ENCODE results near the gene IRF2BP1.

Gene IRF2BP1

DNA sequence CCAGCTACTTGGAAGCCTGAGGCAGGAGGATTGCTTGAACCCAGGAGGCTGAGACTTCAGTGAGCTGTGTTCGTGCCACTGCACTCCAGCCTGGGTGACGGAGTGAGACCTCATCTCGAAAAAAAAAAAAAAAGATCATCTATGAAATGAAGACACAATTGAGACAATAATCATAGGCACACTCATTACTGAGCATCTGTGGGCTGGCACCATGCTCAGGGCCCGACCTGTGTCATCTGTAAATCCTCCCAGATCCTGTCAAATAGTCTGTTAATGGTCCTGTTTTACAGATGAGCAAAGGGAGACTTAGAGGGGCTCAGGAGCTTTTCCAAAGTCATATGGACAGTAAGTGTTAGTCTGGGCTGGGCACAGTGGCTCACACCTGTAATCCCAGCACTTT lies 32.8 kb upstream of the IRF2BP1 start:
- peaks cover 6% of the 10 kb centered on the region for H3K27me3 ChIP-seq (ENCODE audit: control insufficient read depth, insufficient read depth, low read length)
- H3K36me3 ChIP-seq (ENCODE audit: control insufficient read depth, insufficient read depth, low read length) = no peaks in the 10 kb centered on the region
- H3K4me3 ChIP-seq (ENCODE audit: low read length) = no peak overlapping the region
- H3K4me1 ChIP-seq (ENCODE audit: control insufficient read depth, insufficient read depth, low read length) = no peaks in the 10 kb centered on the region
- H3K9me3 ChIP-seq (ENCODE audit: control insufficient read depth, low read length) = no peaks in the 10 kb centered on the region
- no peak overlapping the region for H3K9ac ChIP-seq (ENCODE audit: low read length)

DNA sequence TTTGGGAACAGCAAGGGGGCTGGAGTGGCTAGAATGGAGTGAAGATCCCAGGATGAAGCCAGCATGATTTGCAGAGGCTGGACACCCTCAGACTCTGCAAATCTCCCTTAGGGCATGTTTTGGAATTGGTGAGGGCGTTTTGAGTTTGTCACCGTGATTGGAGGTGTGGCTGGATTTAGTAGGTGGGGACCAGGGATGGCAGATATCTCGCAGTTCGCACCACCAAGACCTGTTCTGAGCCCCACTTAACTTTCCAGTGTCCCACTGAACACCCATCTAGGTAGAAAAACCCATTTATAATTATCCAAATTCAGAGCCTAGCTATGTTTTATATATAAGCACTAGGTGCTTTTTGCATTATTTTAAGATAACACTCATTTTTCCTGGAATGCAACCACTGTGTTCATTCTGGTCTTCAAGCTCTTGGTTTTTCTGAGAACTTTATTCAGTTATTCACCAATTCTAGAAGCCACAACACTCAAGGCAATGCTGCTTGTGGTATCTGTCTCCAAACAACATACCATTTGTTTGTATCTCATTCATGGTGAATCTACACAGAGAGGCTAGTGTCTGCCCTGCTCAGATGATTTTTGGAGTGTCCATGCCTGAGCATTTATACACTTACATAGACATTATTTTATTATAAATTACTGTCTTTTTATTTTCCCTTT lies 31.6 kb upstream of the IRF2BP1 start:
- no peaks in the 10 kb centered on the region for H3K4me1 ChIP-seq (ENCODE audit: control insufficient read depth, insufficient read depth, low read length)
- no peak overlapping the region for H3K9ac ChIP-seq (ENCODE audit: low read length)
- peaks cover 6% of the 10 kb centered on the region for H3K27me3 ChIP-seq (ENCODE audit: control insufficient read depth, insufficient read depth, low read length)
- H3K4me3 ChIP-seq (ENCODE audit: low read length) = no peak overlapping the region
- H3K36me3 ChIP-seq (ENCODE audit: control insufficient read depth, insufficient read depth, low read length) = no peaks in the 10 kb centered on the region
- no peaks in the 10 kb centered on the region for H3K9me3 ChIP-seq (ENCODE audit: control insufficient read depth, low read length)

DNA sequence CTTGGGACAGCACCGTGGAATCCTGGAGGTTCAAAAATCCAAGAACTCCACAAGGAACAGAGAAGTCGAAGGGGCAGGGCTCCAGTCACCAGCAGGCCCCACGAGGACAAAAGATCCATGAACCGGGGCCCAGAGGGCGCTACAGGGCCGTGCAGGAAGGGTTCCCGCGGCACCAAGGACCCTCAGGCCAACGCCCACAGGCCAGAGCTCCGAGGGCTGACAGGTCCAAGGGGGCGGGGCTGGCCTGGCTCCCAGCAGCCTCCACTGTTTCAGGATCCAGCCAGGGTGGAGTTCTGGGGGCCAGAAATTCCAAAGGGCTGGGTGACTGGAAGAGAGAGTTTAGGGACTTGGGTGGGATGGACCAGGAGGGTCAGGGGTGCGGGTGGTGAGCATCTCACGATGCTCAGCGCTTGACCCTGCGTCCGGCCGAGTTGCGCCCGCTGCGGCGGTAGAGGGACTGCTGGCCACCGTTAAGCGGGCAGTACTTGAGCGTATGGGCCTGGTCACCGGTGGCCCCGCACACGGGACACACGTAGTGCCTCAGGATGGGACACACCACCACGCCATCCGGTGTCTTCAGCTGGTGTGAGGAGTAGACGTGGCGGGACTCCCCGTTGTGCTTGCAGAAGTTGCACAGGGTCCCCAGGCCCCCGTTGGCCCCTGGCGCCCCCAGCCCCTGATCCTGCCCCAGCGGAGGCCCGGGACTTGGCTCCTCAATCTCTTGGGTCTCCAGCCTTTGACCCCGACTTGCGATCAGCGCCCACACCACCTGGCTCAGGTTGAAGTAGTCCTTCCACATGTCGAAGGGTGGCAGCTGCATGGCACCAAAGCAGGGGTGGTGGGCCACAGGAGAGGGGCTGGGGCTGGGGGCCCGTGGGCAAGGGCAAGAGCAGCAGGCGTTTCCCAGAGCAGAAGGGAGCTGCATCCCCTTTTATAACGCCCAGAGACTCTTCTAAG lies 28.2 kb upstream of the IRF2BP1 start, which contains the start of gene NANOS2:
TSS of gene NANOS2 (minus strand) at position 905 of the 957 bp plus-strand sequence. CDS start at position 820, 85 bp downstream.
- peaks cover 3% of the 10 kb centered on the region for H3K27me3 ChIP-seq (ENCODE audit: control insufficient read depth, insufficient read depth, low read length)
- no peak within 1 kb of the TSS for H3K4me3 ChIP-seq (ENCODE audit: low read length)
- no peak within 1 kb of the TSS for H3K9ac ChIP-seq (ENCODE audit: low read length)
- H3K36me3 ChIP-seq (ENCODE audit: control insufficient read depth, insufficient read depth, low read length) = no peaks in the 10 kb centered on the region
- H3K9me3 ChIP-seq (ENCODE audit: control insufficient read depth, low read length) = no peaks in the 10 kb centered on the region
- H3K4me1 ChIP-seq (ENCODE audit: control insufficient read depth, insufficient read depth, low read length) = no peaks in the 10 kb centered on the region

DNA sequence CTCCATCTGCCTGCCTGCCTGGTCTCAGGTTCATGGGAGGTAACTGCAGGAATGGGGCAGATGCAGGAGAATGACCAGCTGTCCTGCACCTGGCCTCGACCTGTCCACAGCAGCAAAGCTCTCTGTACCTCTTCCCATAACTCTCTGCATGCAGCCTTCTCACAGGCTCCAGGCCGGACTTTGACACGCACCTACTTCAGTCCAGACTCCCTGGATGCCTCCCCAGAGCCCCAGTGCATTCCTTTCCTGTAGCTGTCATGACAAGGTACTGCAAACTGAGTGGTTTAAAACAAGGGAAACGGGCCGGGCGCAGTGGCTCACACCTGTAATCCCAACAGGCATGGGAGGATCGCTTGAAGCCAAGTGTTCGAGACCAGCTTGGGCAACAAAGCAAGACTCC lies 25.4 kb upstream of the IRF2BP1 start:
- H3K27me3 ChIP-seq (ENCODE audit: control insufficient read depth, insufficient read depth, low read length) = peaks cover 3% of the 10 kb centered on the region
- no peak overlapping the region for H3K4me3 ChIP-seq (ENCODE audit: low read length)
- no peak overlapping the region for H3K9ac ChIP-seq (ENCODE audit: low read length)

DNA sequence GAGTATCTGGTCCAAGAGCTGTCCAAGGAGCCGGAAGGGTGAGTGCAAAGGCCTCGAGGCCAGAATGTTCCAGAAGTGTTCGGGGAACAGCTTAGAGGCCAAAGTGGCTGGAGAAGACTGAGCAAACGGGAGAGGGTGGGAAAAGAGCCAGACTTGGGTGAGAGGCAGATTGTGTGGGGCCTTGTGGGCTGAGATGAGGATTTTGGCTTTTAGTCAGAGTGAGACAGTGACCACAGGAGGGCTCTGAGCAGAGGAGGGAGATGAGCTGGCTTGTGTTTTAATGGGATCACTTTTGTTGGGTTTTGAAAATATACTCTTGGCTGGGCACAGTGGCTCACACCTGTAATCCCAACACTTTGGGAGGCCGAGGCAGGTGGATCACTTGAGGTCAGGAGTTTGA lies 23.0 kb upstream of the IRF2BP1 start:
- Histone ChIP-seq H3K4me3 (ENCODE audit: low read length) (no peak overlapping the region), H3K36me3 (ENCODE audit: control insufficient read depth, insufficient read depth, low read length) (no peaks in the 10 kb centered on the region), H3K4me1 (ENCODE audit: control insufficient read depth, insufficient read depth, low read length) (no peaks in the 10 kb centered on the region), H3K9me3 (ENCODE audit: control insufficient read depth, low read length) (no peaks in the 10 kb centered on the region), H3K9ac (ENCODE audit: low read length) (no peak overlapping the region), H3K27me3 (ENCODE audit: control insufficient read depth, insufficient read depth, low read length) (peaks cover 3% of the 10 kb centered on the region)

More for the DNA sequence above, 25.4 kb upstream of the IRF2BP1 start:
- H3K4me1 ChIP-seq (ENCODE audit: control insufficient read depth, insufficient read depth, low read length) = no peaks in the 10 kb centered on the region
- H3K9me3 ChIP-seq (ENCODE audit: control insufficient read depth, low read length) = no peaks in the 10 kb centered on the region
- no peaks in the 10 kb centered on the region for H3K36me3 ChIP-seq (ENCODE audit: control insufficient read depth, insufficient read depth, low read length)

DNA sequence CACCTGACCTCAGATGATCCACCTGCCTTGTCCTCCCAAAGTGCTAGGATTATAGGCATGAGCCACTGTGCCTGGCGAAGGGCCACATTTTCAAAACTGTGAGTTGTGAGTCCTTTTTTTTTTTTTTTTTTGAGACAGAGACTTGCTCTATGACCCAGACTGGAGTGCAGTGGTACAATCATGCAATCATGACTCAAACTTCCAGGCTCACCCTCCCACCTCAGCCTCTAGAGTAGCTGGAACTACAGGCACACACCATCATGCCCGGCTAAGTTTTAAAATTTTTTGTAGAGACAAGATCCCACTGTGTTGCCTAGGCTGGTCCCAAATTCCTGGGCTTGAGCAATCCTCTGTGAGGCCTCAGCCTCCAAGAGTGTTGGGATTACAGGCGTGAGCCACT lies 20.3 kb upstream of the IRF2BP1 start:
- H3K27me3 ChIP-seq (ENCODE audit: control insufficient read depth, insufficient read depth, low read length) = peaks cover 3% of the 10 kb centered on the region
- no peak overlapping the region for H3K4me3 ChIP-seq (ENCODE audit: low read length)
- H3K4me1 ChIP-seq (ENCODE audit: control insufficient read depth, insufficient read depth, low read length) = peaks cover 7% of the 10 kb centered on the region
- H3K9me3 ChIP-seq (ENCODE audit: control insufficient read depth, low read length) = no peaks in the 10 kb centered on the region
- H3K9ac ChIP-seq (ENCODE audit: low read length) = no peak overlapping the region
- H3K36me3 ChIP-seq (ENCODE audit: control insufficient read depth, insufficient read depth, low read length) = no peaks in the 10 kb centered on the region

DNA sequence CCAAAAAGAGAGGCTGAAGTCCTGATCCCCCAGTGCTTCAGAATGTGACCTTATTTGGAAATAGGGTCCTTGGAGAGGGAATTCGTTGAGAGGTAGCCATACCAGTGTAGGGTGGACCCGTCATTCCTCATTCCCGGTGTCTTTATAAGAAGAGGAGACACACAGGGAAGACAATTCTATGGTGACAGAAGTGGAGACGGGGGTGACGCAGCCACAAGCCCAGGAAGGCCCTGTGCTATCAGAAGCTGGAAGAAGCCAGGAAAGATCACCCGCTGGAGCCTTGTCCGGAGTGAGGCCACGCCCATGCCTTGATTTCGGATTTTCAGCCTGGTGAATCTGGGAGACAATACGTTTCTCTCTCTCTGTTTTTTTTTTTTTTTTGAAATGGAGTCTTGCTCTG lies 19.1 kb upstream of the IRF2BP1 start:
- H3K9me3 ChIP-seq (ENCODE audit: control insufficient read depth, low read length) = no peaks in the 10 kb centered on the region
- H3K4me3 ChIP-seq (ENCODE audit: low read length) = no peak overlapping the region
- H3K27me3 ChIP-seq (ENCODE audit: control insufficient read depth, insufficient read depth, low read length) = no peaks in the 10 kb centered on the region
- H3K9ac ChIP-seq (ENCODE audit: low read length) = no peak overlapping the region
- peaks cover 13% of the 10 kb centered on the region for H3K4me1 ChIP-seq (ENCODE audit: control insufficient read depth, insufficient read depth, low read length)
- H3K36me3 ChIP-seq (ENCODE audit: control insufficient read depth, insufficient read depth, low read length) = no peaks in the 10 kb centered on the region

DNA sequence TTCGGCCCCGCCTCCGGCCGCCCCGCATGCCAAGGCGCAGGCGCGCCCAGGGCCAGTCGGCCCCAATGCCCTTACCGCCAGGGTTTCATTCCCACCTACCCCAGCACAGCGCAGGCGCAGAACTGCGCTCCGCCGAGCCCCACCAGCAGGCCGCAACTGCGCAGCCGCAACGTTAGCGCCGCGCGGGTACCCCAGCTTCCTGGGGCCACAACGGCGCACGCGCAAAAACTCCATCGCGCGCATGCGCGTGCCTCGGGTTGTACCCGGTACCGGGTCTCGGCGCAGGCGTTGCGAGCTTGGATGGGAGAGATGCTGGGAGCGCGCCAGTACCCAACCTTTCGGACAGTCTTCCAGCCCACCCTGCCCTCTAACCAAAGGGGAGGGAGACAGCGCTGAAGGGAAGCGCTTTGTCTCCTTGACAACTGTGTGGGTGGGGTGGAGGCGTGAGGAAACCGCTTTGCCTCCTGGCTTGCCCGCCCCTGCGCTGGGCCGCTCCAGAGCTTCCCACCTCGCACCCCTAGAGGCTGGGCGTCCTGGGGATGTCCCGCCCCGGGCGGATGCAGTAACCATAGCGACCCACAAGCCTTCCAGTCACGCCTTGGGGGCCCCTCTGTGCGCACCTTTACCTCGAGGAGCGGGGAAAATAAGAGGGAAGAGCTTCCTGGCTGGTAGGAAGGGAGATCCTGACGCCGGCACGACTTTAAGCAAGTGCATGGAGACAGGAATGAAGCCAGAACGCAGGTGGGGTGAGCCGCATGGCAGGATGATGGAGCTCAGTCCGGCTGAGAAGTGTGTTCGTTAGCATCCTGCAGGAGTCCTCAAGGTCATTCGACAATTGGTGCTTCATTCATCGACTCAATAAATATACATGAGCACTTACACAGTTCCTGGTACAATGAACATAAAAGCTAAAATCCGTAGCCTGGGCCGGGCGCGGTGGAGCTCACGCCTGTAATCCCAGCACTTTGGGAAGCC lies 17.0 kb upstream of the IRF2BP1 start:
- Histone ChIP-seq H3K27me3 (ENCODE audit: control insufficient read depth, insufficient read depth, low read length) (no peaks in the 10 kb centered on the region), H3K4me3 (ENCODE audit: low read length) (peak overlapping the region; percentile 79), H3K9ac (ENCODE audit: low read length) (peak overlapping the region; percentile 78), H3K9me3 (ENCODE audit: control insufficient read depth, low read length) (no peaks in the 10 kb centered on the region), H3K36me3 (ENCODE audit: control insufficient read depth, insufficient read depth, low read length) (no peaks in the 10 kb centered on the region), H3K4me1 (ENCODE audit: control insufficient read depth, insufficient read depth, low read length) (peaks cover 13% of the 10 kb centered on the region)

DNA sequence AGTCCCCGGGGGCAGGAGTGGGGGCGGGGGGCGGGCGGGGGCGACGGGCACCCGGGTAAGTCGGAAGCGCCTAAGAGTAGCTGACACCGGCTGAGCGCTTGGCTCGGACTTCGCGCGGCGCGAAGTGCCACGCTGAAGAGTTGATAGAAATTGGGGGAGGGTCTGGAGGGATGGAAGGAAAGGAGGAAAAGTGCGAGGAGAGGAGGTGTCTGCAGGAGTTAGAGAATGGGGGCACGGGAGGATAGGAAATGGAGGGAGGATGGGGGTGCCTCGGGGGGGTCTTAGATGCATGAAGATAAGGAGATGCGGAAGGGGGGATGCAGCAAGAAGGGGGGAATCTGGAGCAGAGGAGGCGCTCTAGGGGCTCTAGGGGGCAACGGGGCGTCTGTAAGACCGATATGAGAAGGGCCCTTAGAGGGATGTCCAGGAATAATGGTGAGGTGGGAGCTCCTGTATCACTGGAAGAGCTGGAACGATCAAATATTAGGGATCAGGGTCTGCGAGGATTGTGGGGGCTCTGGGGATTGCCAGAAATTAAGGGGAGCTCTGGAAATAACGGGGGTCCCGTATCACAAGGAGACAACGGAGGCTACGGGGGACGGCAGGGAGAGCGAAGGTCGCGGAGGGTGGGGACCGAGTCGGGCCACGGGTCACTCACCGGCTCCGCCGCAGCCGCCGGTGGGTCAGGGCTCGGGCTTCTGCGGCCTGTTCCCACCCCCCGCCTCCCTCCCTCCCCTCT lies 16.1 kb upstream of the IRF2BP1 start, which contains the start of gene MYPOP:
TSS of gene MYPOP (minus strand) at position 702 of the 739 bp plus-strand sequence. CDS start 840 bp downstream, outside the sequence.
- peaks cover 13% of the 10 kb centered on the region for H3K4me1 ChIP-seq (ENCODE audit: control insufficient read depth, insufficient read depth, low read length)
- H3K36me3 ChIP-seq (ENCODE audit: control insufficient read depth, insufficient read depth, low read length) = no peaks in the 10 kb centered on the region
- no peaks in the 10 kb centered on the region for H3K9me3 ChIP-seq (ENCODE audit: control insufficient read depth, low read length)
- peak within 1 kb of the TSS; percentile 78 for H3K9ac ChIP-seq (ENCODE audit: low read length)
- H3K4me3 ChIP-seq (ENCODE audit: low read length) = peak within 1 kb of the TSS; percentile 79
- H3K27me3 ChIP-seq (ENCODE audit: control insufficient read depth, insufficient read depth, low read length) = no peaks in the 10 kb centered on the region

DNA sequence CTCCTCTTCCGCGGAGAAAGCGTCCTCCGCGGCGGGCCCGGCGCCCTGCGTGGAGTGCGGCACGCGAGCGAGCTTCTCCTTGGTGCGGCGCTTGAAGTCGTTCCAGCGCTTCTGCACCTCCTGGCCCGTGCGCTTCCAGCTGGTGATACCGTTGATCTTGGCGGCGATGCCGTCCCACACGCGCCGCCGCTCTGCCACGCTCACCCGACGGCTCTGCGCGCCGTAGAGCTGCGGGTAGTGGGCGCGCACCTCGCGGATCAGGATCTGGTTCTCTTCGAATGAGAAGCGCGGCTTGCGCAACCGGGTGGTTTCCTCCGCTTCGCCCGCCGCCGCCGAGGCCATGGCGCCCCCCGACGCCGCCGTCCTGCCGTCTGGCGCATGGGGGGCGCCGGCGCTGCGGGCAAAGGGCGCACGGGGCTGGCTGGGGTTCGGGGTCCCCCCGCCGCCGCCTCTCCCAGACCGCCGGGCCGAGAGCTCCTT lies 15.5 kb upstream of the IRF2BP1 start:
- Histone ChIP-seq H3K4me3 (ENCODE audit: low read length) (peak overlapping the region; percentile 74), H3K36me3 (ENCODE audit: control insufficient read depth, insufficient read depth, low read length) (no peaks in the 10 kb centered on the region), H3K9ac (ENCODE audit: low read length) (peak overlapping the region; percentile 39), H3K4me1 (ENCODE audit: control insufficient read depth, insufficient read depth, low read length) (peaks cover 13% of the 10 kb centered on the region), H3K9me3 (ENCODE audit: control insufficient read depth, low read length) (no peaks in the 10 kb centered on the region), H3K27me3 (ENCODE audit: control insufficient read depth, insufficient read depth, low read length) (no peaks in the 10 kb centered on the region)

All from mucosa of stomach (tissue), 1 donor.